Trophoblast cell (in vitro differentiated cells and primary cell): ENCODE data around the gene SYNGR4.
A peak's percentile ranks its signal among the peaks of the same experiment; 100 is the strongest.

Experiments
- DNase-seq, 2 donors: peaks; one replicate each; pipeline ENCODE4 v3.0.0-alpha.2; 2016
- H2AFZ ChIP-seq: 2 replicates; pipeline ENCODE4 v1.6.1; 2013; ENCODE audit warnings: low read length, moderate library complexity, mild to moderate bottlenecking; ENCODE audit not compliant: insufficient read depth, poor library complexity
- H2AK5ac ChIP-seq: 2 replicates; pipeline ENCODE4 v1.6.1; 2013; ENCODE audit warnings: mild to moderate bottlenecking, low read length
- H2BK120ac ChIP-seq: 2 replicates; pipeline ENCODE4 v1.6.1; 2013; ENCODE audit warnings: low read length, mild to moderate bottlenecking, moderate library complexity; ENCODE audit not compliant: insufficient read depth, poor library complexity
- H2BK12ac ChIP-seq: 2 replicates; pipeline ENCODE4 v1.6.1; 2013; ENCODE audit warnings: mild to moderate bottlenecking, low read length, moderate library complexity
- H2BK5ac ChIP-seq: 2 replicates; pipeline ENCODE4 v1.6.1; 2013; ENCODE audit warnings: low read length, low read depth, moderate library complexity, mild to moderate bottlenecking; ENCODE audit not compliant: poor library complexity
- H3K14ac ChIP-seq: 2 replicates; pipeline ENCODE4 v1.6.1; 2013; ENCODE audit warnings: mild to moderate bottlenecking, low read length
- H3K18ac ChIP-seq: 2 replicates; pipeline ENCODE4 v1.6.1; 2013; ENCODE audit warnings: mild to moderate bottlenecking, low read length
- H3K23ac ChIP-seq: 2 replicates; pipeline ENCODE4 v1.6.1; 2013; ENCODE audit warnings: low read length
- H3K27ac ChIP-seq: 2 replicates; pipeline ENCODE4 v1.5.1; 2013; ENCODE audit warnings: low read depth, mild to moderate bottlenecking, inconsistent platforms, low read length, moderate library complexity
- H3K27me3 ChIP-seq: 2 replicates; pipeline ENCODE4 v1.6.1; 2013; ENCODE audit warnings: inconsistent platforms, mild to moderate bottlenecking, low read length, moderate library complexity; ENCODE audit not compliant: insufficient read depth
- H3K36me3 ChIP-seq, 2 experiments: 1 replicate in 1 of 2; 2 replicates in 1 of 2; pipeline ENCODE4 v1.6.1; 2013; ENCODE audit warnings: low read length in 2 of 2, mild to moderate bottlenecking in 2 of 2, moderate library complexity in 1 of 2; ENCODE audit not compliant: insufficient read depth in 2 of 2, control insufficient read depth in 1 of 2
- H3K4ac ChIP-seq: 2 replicates; pipeline ENCODE4 v1.6.1; 2013; ENCODE audit warnings: low read depth, mild to moderate bottlenecking, low read length, moderate library complexity
- H3K4me1 ChIP-seq, 2 experiments: 1 replicate in 1 of 2; 2 replicates in 1 of 2; pipeline ENCODE4 v1.6.1; 2013; ENCODE audit warnings: low read length in 2 of 2, mild to moderate bottlenecking in 2 of 2, moderate library complexity in 1 of 2; ENCODE audit not compliant: insufficient read depth in 2 of 2, control insufficient read depth in 1 of 2
- H3K4me2 ChIP-seq: 2 replicates; pipeline ENCODE4 v1.6.1; 2013; ENCODE audit warnings: inconsistent platforms, mild to moderate bottlenecking, low read length, moderate library complexity
- H3K4me3 ChIP-seq: 2 replicates; pipeline ENCODE4 v1.5.1; 2013; ENCODE audit warnings: mild to moderate bottlenecking, low read depth, low read length, inconsistent platforms
- H3K79me1 ChIP-seq: one replicate; pipeline ENCODE4 v1.6.1; 2013; ENCODE audit warnings: low read length
- H3K79me2 ChIP-seq: 2 replicates; pipeline ENCODE4 v1.6.1; 2013; ENCODE audit warnings: low read length, mild to moderate bottlenecking; ENCODE audit not compliant: control insufficient read depth, insufficient read depth, poor library complexity
- H3K9ac ChIP-seq: 2 replicates; pipeline ENCODE4 v1.6.1; 2013; ENCODE audit warnings: mild to moderate bottlenecking, low read length
- H3K9me3 ChIP-seq: 2 replicates; pipeline ENCODE4 v1.6.1; 2013; ENCODE audit warnings: low read depth, mild to moderate bottlenecking, control low read depth, inconsistent platforms, low read length; ENCODE audit not compliant: insufficient read depth
- H4K12ac ChIP-seq: 2 replicates; pipeline ENCODE4 v1.6.1; 2013; ENCODE audit warnings: low read depth, mild to moderate bottlenecking, low read length, moderate library complexity
- H4K8ac ChIP-seq: 2 replicates; pipeline ENCODE4 v1.6.1; 2013; ENCODE audit warnings: low read depth, mild to moderate bottlenecking, low read length, moderate library complexity
- H4K91ac ChIP-seq: one replicate; pipeline ENCODE4 v1.6.1; 2013; ENCODE audit warnings: low read depth, mild to moderate bottlenecking, low read length, moderate library complexity
- WGBS: extraction: QIAGEN DNeasy Blood & Tissue Kit; methylation state at CpG from one replicate; pipeline ENCODE4 v1.1.7; 2013; ENCODE audit warnings: missing lambda C conversion rate; ENCODE audit not compliant: insufficient read length, insufficient coverage; ENCODE audit errors: extremely low coverage; 5-methylcytosine and 5-hydroxymethylcytosine counted together

The SYNGR4 gene

DNA sequence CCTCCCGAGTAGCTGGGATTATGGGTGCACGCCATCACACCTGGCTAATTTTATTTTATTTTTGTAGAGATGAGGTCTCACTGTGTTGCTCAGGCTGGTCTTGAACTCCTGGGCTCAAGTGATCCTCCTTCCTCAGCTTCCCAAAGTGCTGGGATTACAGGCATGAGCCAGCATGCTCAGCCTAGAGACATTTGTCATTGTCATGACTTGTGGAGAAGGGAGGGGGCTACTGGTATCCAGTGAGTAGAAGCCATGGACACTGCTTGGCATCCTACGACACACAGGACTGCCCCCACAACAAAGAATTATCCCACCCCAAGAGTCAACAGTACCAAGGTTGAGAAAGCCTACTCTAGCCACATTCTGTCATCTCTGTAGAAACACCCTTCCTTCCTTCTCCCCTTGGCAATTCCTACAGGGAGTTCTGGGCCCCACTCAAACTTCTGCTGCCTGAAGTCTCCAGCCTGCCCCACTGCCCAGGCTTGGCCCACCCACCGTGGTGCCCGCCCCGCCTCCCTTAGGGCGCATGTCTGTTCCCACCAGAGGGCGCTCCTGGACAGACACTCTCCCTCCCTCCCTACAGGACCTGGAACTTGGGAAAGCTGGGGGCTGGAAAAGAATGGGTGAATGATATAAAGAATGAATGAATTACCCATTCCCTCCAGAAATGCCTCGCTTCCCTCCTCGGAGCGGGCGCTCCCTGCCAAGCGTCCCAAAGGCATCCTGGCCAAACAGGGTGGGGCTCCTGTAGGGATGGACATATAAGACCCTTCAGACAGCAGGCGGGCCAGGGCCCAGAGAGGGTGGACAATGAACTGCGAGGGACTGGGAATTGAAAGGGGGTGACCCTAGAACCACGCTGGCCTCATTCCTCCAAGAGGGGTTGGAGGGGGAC lies 44.3 kb upstream of the SYNGR4 start:
- Histone ChIP-seq H2AK5ac (no peak overlapping the region), H4K12ac (no peak overlapping the region), H4K8ac (no peak overlapping the region), H3K9ac (no peak overlapping the region), H3K9me3 (no peaks in the 10 kb centered on the region), H3K27me3 (no peaks in the 10 kb centered on the region), H3K79me2 (peaks cover 5% of the 10 kb centered on the region), H3K4me3 (no peak overlapping the region), H2AFZ (no peak overlapping the region), H3K36me3 (no peaks in the 10 kb centered on the region), H3K27ac (no peak overlapping the region), H4K91ac (peak overlapping the region; percentile 12), H3K14ac (no peak overlapping the region), H2BK12ac (no peak overlapping the region), H3K23ac (no peak overlapping the region), H2BK120ac (no peak overlapping the region), H3K18ac (no peak overlapping the region), H3K79me1 (peaks cover 15% of the 10 kb centered on the region), H3K4me2 (no peak overlapping the region), H3K4me1 (peaks cover 10 to 15% of the 10 kb centered on the region in 2 experiments), H3K4ac (no peak overlapping the region), H2BK5ac (no peak overlapping the region)
- peak; percentile 64 to 83 for DNase-seq
- WGBS, result no CpG with 5 or more reads among the region's 16 CpGs

DNA sequence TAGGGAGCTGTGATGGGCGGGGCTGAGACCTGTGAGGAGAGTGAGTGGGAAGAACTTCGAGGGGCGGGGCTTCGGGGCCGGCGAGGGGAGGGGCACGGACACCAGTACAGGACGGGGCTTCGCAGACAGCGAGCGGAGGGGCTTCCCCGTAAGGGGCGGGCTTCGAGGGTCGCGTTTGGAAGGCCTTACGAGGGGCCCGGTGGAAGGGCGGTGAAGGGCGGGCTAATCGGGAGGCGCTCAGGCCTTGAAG lies 42.9 kb upstream of the SYNGR4 start:
- Histone ChIP-seq H3K9me3 (no peaks in the 10 kb centered on the region), H4K8ac (peak overlapping the region; percentile 89), H3K9ac (peak overlapping the region; percentile 83), H3K36me3 (no peaks in the 10 kb centered on the region), H4K12ac (peak overlapping the region; percentile 84), H3K14ac (peak overlapping the region; percentile 88), H3K18ac (peak overlapping the region; percentile 60), H3K79me1 (peaks cover 17% of the 10 kb centered on the region), H4K91ac (peak overlapping the region; percentile 92), H3K23ac (no peak overlapping the region), H2AFZ (peak overlapping the region; percentile 64), H2AK5ac (peak overlapping the region; percentile 6), H3K27ac (peak overlapping the region; percentile 84), H2BK120ac (peak overlapping the region; percentile 91), H3K4me1 (peaks cover 18 to 24% of the 10 kb centered on the region in 2 experiments), H2BK5ac (peak overlapping the region; percentile 89), H3K4me3 (peak overlapping the region; percentile 70), H3K79me2 (peaks cover 5% of the 10 kb centered on the region), H3K27me3 (no peaks in the 10 kb centered on the region), H3K4me2 (peak overlapping the region; percentile 85), H3K4ac (peak overlapping the region; percentile 76), H2BK12ac (no peak overlapping the region)
- DNase-seq, result peak; percentile 98 to 99
- no CpG with 5 or more reads among the region's 22 CpGs for WGBS

DNA sequence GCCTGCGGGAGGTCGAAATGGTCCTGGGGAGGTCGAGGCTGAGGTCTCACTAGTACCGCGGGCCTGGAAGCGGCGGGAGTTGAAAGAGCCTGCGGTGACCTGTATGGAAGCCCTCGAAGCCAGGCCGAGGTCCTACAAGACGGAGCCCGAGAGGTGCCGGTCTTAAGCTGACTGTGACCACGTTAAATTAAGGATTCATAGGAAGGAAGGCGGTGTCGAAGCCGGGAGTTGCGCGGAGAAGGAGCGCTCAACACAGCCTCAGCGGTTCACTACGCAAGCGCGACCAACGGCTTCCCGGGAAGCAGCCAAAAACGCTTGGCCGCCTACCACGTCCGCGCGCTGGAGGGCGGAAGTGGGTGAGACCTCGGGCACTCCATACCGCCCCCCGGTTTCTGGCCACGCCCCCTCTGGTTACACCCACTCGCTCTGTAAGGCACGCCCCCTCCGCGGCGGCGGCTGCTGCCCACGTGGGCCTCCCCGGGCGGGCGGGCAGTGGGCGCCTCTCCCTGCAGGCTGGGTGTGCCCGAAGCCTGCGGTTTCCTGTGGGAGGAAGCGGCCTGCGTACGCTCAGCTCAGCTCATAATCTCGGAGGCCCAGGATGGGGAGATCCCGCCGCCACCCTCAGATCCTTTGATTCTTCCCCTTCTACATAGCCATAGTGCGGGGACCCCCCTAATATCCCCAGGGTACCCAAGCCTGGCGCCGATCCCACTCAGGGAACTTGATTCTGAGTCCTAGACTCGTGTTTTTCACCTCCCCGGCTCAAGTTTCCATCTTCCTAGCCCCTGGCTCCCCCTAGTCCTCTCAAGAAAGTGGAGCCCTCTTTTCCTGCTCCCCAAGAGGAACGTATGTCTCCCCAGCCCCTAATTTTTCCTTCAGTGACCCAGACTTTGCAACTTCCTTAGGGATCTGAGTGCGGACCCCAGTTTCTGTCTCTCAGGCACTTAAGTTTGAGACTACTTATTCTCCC lies 42.3 kb upstream of the SYNGR4 start:
- Histone ChIP-seq H3K23ac (no peak overlapping the region), H2AFZ (peak overlapping the region; percentile 64), H2BK120ac (peak overlapping the region; percentile 91), H3K4ac (peak overlapping the region; percentile 76), H4K8ac (peak overlapping the region; percentile 89), H2BK12ac (peak overlapping the region; percentile 67), H4K91ac (peak overlapping the region; percentile 92), H3K18ac (peak overlapping the region; percentile 60), H3K4me3 (peak overlapping the region; percentile 70), H3K9me3 (no peaks in the 10 kb centered on the region), H3K4me2 (peak overlapping the region; percentile 85), H3K79me1 (peaks cover 17% of the 10 kb centered on the region), H3K9ac (peak overlapping the region; percentile 83), H2AK5ac (peak overlapping the region; percentile 70), H4K12ac (peak overlapping the region; percentile 84), H3K14ac (peak overlapping the region; percentile 88), H3K79me2 (peaks cover 5% of the 10 kb centered on the region), H3K27me3 (no peaks in the 10 kb centered on the region), H3K27ac (peak overlapping the region; percentile 84), H3K4me1 (peaks cover 18 to 24% of the 10 kb centered on the region in 2 experiments), H3K36me3 (no peaks in the 10 kb centered on the region), H2BK5ac (peak overlapping the region; percentile 89)
- no CpG with 5 or more reads among the region's 63 CpGs for WGBS
- peak; percentile 97 to 99 for DNase-seq

DNA sequence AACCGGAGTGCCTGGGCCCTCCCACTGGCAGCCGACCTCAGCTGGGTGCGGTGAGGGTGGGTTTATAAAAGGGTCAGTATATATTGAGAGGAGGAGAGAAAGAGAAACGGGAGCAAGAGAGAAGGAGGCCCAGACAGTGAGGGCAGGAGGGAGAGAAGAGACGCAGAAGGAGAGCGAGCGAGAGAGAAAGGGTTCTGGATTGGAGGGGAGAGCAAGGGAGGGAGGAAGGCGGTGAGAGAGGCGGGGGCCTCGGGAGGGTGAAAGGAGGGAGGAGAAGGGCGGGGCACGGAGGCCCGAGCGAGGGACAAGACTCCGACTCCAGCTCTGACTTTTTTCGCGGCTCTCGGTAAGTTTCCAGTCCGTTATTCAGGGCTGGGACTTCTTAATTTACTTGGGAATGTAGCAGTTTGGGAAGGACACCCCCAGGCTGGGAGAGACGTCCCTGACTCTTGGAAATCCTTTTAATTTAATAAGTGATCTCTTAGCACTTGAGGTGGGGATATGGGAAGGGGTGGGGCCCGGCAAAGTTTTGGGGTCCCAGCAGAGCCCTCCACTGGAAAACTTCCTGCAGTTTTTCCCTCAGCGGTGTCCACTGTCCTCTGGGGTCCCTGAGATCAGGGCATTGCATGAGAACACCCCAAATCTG lies 38.8 kb upstream of the SYNGR4 start, which contains the start of gene EMP3:
TSS of gene EMP3 (plus strand) at position 288 of the 646 bp plus-strand sequence. CDS start 1,293 bp downstream, outside the sequence.
- peaks cover 6% of the 10 kb centered on the region for H3K79me2 ChIP-seq
- H3K4me1 ChIP-seq, result peaks cover 18 to 22% of the 10 kb centered on the region in 2 experiments
- H3K9ac ChIP-seq, result no peak within 1 kb of the TSS
- H3K27me3 ChIP-seq, result no peaks in the 10 kb centered on the region
- H4K8ac ChIP-seq, result peak within 1 kb of the TSS; percentile 54
- no peak within 1 kb of the TSS for H2AFZ ChIP-seq
- no peak within 1 kb of the TSS for H3K4ac ChIP-seq
- H4K91ac ChIP-seq, result peak within 1 kb of the TSS; percentile 74
- H3K4me2 ChIP-seq, result peak within 1 kb of the TSS; percentile 39
- no peak within 1 kb of the TSS for H2AK5ac ChIP-seq
- peak; percentile 63 to 70 for DNase-seq
- H3K23ac ChIP-seq, result no peak within 1 kb of the TSS
- H3K27ac ChIP-seq, result peak within 1 kb of the TSS; percentile 45
- H3K36me3 ChIP-seq, result no peaks in the 10 kb centered on the region
- H3K9me3 ChIP-seq, result peaks cover 4% of the 10 kb centered on the region
- H3K79me1 ChIP-seq, result peaks cover 20% of the 10 kb centered on the region
- WGBS, result no CpG with 5 or more reads among the region's 22 CpGs
- H2BK5ac ChIP-seq, result peak within 1 kb of the TSS; percentile 41
- H3K18ac ChIP-seq, result peak within 1 kb of the TSS; percentile 47
- H3K4me3 ChIP-seq, result no peak within 1 kb of the TSS
- H2BK120ac ChIP-seq, result peak within 1 kb of the TSS; percentile 76
- no peak within 1 kb of the TSS for H3K14ac ChIP-seq
- peak within 1 kb of the TSS; percentile 71 for H2BK12ac ChIP-seq
- no peak within 1 kb of the TSS for H4K12ac ChIP-seq
